Dendritic cell treated with granulocyte-macrophage colony-stimulating factor and Interleukin-4, amounts not matched to agents 40 ng/mL and 50 ng/mL, for 4 days (primary cell): ENCODE measurements around the gene CMIP.
"Not testable (repeated sequence)": the region's sequence is repeated elsewhere in the genome, so short reads cannot be mapped to it uniquely, and the experiment has no call there.

ENCODE experiments used
- H3K27ac Mint-ChIP-seq: one replicate; pipeline ENCODE4 v1.8.0; 2022; ENCODE audit warnings: mild to moderate bottlenecking, mixed read lengths
- H3K27me3 Mint-ChIP-seq: one replicate; pipeline ENCODE4 v1.8.0; 2022; ENCODE audit warnings: mild to moderate bottlenecking, mixed read lengths
- H3K36me3 Mint-ChIP-seq: one replicate; pipeline ENCODE4 v1.8.0; 2022; ENCODE audit warnings: low read depth, mixed read lengths
- H3K4me1 Mint-ChIP-seq: one replicate; pipeline ENCODE4 v1.8.0; 2022; ENCODE audit warnings: low read depth, mixed read lengths
- H3K4me3 Mint-ChIP-seq: one replicate; pipeline ENCODE4 v1.8.0; 2022; ENCODE audit warnings: mild to moderate bottlenecking, moderate library complexity, mixed read lengths
- H3K9me3 Mint-ChIP-seq: one replicate; pipeline ENCODE4 v1.8.0; 2022; ENCODE audit warnings: mixed read lengths
- intact Hi-C: fragments of 100-400 bp; cut with micrococcal nuclease; formaldehyde crosslinking; loops from one replicate; pipeline ENCODE4 v1.15.0; 2022

Gene CMIP

DNA sequence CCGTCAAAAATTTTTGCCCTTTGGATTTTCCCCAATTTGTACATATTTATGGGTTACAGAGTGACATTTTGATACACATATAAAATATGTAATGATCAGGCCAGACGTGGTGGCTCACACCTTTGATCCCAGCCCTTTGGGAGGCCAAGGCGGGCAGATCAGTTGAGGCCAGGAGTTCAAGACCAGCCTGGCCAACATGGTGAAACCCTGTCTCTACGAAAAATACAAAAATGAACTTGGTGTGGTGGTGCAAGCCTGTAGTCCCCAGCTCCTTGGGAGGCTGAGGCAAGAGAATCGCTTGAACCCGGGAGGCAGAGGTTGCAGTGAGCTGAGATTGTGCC, 296.8 kb downstream of the CMIP start:
- peaks cover 64% of the 10 kb centered on the region for H3K4me1 Mint-ChIP-seq
- not testable (repeated sequence) for H3K27ac Mint-ChIP-seq, H3K36me3 Mint-ChIP-seq, H3K9me3 Mint-ChIP-seq, H3K27me3 Mint-ChIP-seq, H3K4me3 Mint-ChIP-seq
- intact Hi-C loops = loop anchor here (5.0 to 10.0 kb wide), 2 partner anchors 41 to 93 kb away; no protein-coding TSS in a partner anchor

GRCh38 chr16:81744385-81744784, 299.8 kb downstream of the CMIP start:
- H3K27me3 Mint-ChIP-seq = no peaks in the 10 kb centered on the region
- no peaks in the 10 kb centered on the region for H3K9me3 Mint-ChIP-seq
- peaks cover 62% of the 10 kb centered on the region for H3K4me1 Mint-ChIP-seq
- no peaks in the 10 kb centered on the region for H3K36me3 Mint-ChIP-seq
- no peak overlapping the region for H3K4me3 Mint-ChIP-seq
- no peak overlapping the region for H3K27ac Mint-ChIP-seq
- intact Hi-C loops = loop anchor here (5.0 to 10.0 kb wide), 2 partner anchors 38 to 90 kb away; no protein-coding TSS in a partner anchor

- Mint-ChIP-seq H3K4me1 (peaks cover 59% of the 10 kb centered on the region), H3K9me3 (no peaks in the 10 kb centered on the region), H3K27ac (no peak overlapping the region), H3K27me3 (no peaks in the 10 kb centered on the region), H3K4me3 (no peak overlapping the region), H3K36me3 (no peaks in the 10 kb centered on the region)
- intact Hi-C loops = loop anchor here (5.0 to 10.0 kb wide), 2 partner anchors 37 to 90 kb away; no protein-coding TSS in a partner anchor
Observed at GRCh38 chr16:81744911-81745310, 300.3 kb downstream of the CMIP start.

GRCh38 chr16:81745704-81746558, 301.3 kb downstream of the CMIP start:
- peak overlapping the region; percentile 74 for H3K4me3 Mint-ChIP-seq
- no peaks in the 10 kb centered on the region for H3K27me3 Mint-ChIP-seq
- intact Hi-C loops = loop anchor here (10.0 kb wide), 1 partner anchor 89 kb away; no protein-coding TSS in a partner anchor
- H3K36me3 Mint-ChIP-seq = no peaks in the 10 kb centered on the region
- H3K9me3 Mint-ChIP-seq = no peaks in the 10 kb centered on the region
- peak overlapping the region; percentile 75 for H3K27ac Mint-ChIP-seq
- peaks cover 51% of the 10 kb centered on the region for H3K4me1 Mint-ChIP-seq

- Mint-ChIP-seq H3K27me3 (no peaks in the 10 kb centered on the region), H3K27ac (peak overlapping the region; percentile 75), H3K9me3 (no peaks in the 10 kb centered on the region), H3K36me3 (no peaks in the 10 kb centered on the region), H3K4me3 (peak overlapping the region; percentile 74), H3K4me1 (peaks cover 51% of the 10 kb centered on the region)
- intact Hi-C loops = loop anchor here (10.0 kb wide), 1 partner anchor 88 kb away; no protein-coding TSS in a partner anchor
Observed at GRCh38 chr16:81746566-81746965, 302.0 kb downstream of the CMIP start.

DNA sequence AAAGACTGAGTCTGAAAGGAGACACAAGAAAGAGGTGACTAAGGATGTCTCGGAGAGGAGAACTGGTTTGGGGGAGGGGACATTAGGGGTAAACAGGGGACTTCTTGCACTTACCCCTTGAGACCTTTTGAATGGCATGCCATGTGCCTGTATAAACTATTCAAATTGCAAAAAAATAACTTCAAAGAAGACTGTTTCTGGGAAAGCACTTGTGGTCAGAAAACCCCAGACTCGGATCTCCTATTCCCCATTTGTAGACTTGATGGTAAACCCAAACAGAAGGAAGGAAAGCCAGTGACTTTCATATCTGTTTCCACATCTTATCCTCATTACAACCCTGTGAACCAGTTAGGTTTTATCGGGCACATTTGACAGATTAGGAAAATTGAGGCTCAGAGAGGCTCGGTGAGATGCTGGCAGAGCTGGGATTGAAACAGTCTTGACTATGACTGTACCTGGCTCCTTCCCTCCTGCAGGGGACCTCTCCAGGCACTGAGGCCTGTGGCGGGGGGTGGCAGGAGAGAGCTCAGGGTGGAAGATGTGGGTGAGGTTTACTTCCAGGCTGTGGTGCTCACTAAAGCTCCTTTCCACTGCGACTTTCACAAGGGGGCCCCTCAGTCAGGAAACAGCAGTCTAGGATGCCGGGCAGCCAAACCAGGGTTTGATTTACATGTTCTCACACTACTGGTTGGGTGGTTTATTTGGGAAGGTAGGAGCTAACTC, 304.0 kb downstream of the CMIP start:
- no peaks in the 10 kb centered on the region for H3K36me3 Mint-ChIP-seq
- H3K4me3 Mint-ChIP-seq = peak overlapping the region; percentile 4
- no peaks in the 10 kb centered on the region for H3K27me3 Mint-ChIP-seq
- H3K9me3 Mint-ChIP-seq = no peaks in the 10 kb centered on the region
- intact Hi-C loops = loop anchor here (10.0 kb wide), 1 partner anchor 86 kb away; no protein-coding TSS in a partner anchor
- peaks cover 71% of the 10 kb centered on the region for H3K4me1 Mint-ChIP-seq
- peak overlapping the region; percentile 71 for H3K27ac Mint-ChIP-seq

DNA sequence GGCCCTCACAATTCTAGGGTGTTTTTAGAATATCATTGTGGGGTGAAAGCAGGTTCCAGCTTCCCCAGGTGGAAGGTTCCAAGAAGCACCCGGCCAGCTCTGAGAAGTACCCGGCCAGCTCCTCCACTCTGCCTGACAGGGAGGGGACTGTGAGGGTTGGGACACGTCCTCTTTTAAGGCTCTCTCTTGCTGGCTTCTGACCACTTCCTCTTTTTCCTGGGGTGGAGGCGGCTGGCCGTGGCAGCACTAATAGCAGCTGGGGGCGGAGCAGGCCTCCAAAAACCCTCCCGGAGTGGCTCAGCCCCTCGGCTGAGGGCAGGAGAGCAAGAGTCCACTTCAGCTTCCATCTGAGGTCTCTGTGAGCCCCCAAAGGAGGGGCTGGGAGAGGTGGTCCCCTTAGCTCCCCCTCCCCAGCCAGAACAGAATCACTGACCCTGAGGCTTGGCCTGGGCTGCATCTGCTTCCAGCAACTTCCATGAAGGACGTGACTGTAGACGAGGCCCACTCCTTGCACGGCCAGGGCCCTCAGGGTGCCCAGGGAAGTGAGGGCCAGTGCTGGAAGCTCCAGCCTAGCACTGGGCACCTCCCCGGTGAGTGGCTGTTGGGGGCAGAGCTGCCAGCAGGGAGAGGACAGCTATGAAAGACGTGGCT, 307.7 kb downstream of the CMIP start:
- Mint-ChIP-seq H3K27me3 (no peaks in the 10 kb centered on the region), H3K4me3 (peak overlapping the region; percentile 39), H3K27ac (peak overlapping the region; percentile 85), H3K36me3 (no peaks in the 10 kb centered on the region), H3K4me1 (peaks cover 76% of the 10 kb centered on the region), H3K9me3 (no peaks in the 10 kb centered on the region)
- intact Hi-C loops = no loop called here

DNA sequence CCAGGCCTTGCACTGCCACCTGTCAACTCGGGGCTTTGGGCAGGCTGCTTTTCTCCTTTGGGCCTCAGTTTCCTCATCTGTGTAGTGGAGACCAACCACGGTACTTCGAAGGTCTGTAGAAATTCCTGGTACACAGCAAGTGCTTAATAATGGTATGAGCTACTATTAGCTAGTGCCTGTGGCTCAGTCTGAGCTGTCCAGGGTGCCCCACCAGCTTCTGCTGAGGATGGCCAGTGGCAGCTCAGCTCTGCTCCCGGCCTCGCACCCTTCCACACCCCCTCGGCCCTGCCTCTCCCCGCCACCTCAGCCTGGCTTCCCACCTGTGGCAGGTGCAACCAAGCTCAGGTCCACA, 308.2 kb downstream of the CMIP start:
- intact Hi-C loops = no loop called here
- no peaks in the 10 kb centered on the region for H3K27me3 Mint-ChIP-seq
- H3K27ac Mint-ChIP-seq = peak overlapping the region; percentile 85
- H3K36me3 Mint-ChIP-seq = no peaks in the 10 kb centered on the region
- H3K4me3 Mint-ChIP-seq = no peak overlapping the region
- peaks cover 81% of the 10 kb centered on the region for H3K4me1 Mint-ChIP-seq
- H3K9me3 Mint-ChIP-seq = no peaks in the 10 kb centered on the region

DNA sequence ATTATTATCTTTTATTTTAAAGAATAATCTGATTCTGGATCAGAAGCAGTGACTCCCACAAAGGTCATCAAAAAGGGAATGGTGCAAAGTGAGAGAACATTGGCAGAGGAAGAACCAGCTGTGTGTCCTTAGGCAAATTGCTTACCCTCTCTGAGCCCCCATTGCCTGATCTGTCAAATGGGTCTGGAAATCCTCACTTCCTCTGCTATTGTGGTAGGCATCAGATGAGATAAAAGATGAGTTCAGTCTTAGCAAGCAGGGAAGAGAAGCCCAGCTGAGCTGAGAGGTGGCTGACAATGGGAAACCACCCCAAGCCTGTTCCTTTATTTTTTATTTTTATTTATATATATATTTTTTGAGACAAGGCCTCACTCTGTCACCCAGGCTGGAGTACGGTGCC, 310.2 kb downstream of the CMIP start:
- no peaks in the 10 kb centered on the region for H3K36me3 Mint-ChIP-seq
- H3K27ac Mint-ChIP-seq = peak overlapping the region; percentile 85
- no peaks in the 10 kb centered on the region for H3K27me3 Mint-ChIP-seq
- intact Hi-C loops = no loop called here
- no peak overlapping the region for H3K4me3 Mint-ChIP-seq
- peaks cover 81% of the 10 kb centered on the region for H3K4me1 Mint-ChIP-seq
- H3K9me3 Mint-ChIP-seq = no peaks in the 10 kb centered on the region

- intact Hi-C loops = no loop called here
- Mint-ChIP-seq H3K4me1 (peaks cover 79% of the 10 kb centered on the region), H3K4me3 (no peak overlapping the region), H3K9me3 (no peaks in the 10 kb centered on the region), H3K27me3 (no peaks in the 10 kb centered on the region), H3K27ac (peak overlapping the region; percentile 68), H3K36me3 (no peaks in the 10 kb centered on the region)
Observed at GRCh38 chr16:81755915-81756614, 311.5 kb downstream of the CMIP start.

- peaks cover 71% of the 10 kb centered on the region for H3K4me1 Mint-ChIP-seq
- H3K27me3 Mint-ChIP-seq = no peaks in the 10 kb centered on the region
Observed at GRCh38 chr16:81756615-81757356, 312.2 kb downstream of the CMIP start.

GRCh38 chr16:81758376-81758775, 313.8 kb downstream of the CMIP start:
- Mint-ChIP-seq H3K27ac (peak overlapping the region; percentile 68), H3K4me1 (peaks cover 56% of the 10 kb centered on the region), H3K9me3 (no peaks in the 10 kb centered on the region), H3K36me3 (no peaks in the 10 kb centered on the region), H3K4me3 (no peak overlapping the region), H3K27me3 (no peaks in the 10 kb centered on the region)
- intact Hi-C loops = no loop called here

More at GRCh38 chr16:81756615-81757356, 312.2 kb downstream of the CMIP start:
- Mint-ChIP-seq H3K9me3 (no peaks in the 10 kb centered on the region), H3K4me3 (no peak overlapping the region), H3K27ac (peak overlapping the region; percentile 68), H3K36me3 (no peaks in the 10 kb centered on the region)
- intact Hi-C loops = no loop called here
